H1 (cell line): ENCODE measurements around the gene INPP5A. TPM values are rescaled to one million over a fixed set of nuclear protein-coding genes. Genes with fewer than 3 reads are reported as not detected.

Experiments used
- BRCA1 ChIP-seq: IDR thresholded peaks from 2 replicates; pipeline ENCODE4 v1.6.1; 2012; ENCODE audit warnings: low read depth, low read length, improper control_type of control experiment
- CREB1 ChIP-seq: IDR thresholded peaks from 2 replicates; pipeline ENCODE4 v1.6.1; 2012; ENCODE audit warnings: inconsistent platforms
- CTBP2 ChIP-seq: IDR thresholded peaks from 2 replicates; pipeline ENCODE4 v1.7.0; 2011; ENCODE audit warnings: borderline replicate concordance, mild to moderate bottlenecking, moderate library complexity, mixed read lengths, low read length; ENCODE audit not compliant: insufficient read depth, insufficient read length
- NANOG ChIP-seq: IDR thresholded peaks from 2 replicates; pipeline ENCODE4 v1.6.1; 2011; ENCODE audit warnings: low read length, low read depth, mild to moderate bottlenecking, inconsistent platforms; ENCODE audit not compliant: insufficient read depth, poor library complexity, severe bottlenecking
- RXRA ChIP-seq: IDR thresholded peaks from 2 replicates; pipeline ENCODE4 v1.6.1; 2011; ENCODE audit warnings: low read depth, mild to moderate bottlenecking, low read length, moderate library complexity; ENCODE audit not compliant: insufficient read depth
- polyA plus RNA-seq, 7 experiments: library from polyadenylated mRNA; depleted of rRNA in 3 of 7; stranded (reverse) in 5 of 7; unstranded in 2 of 7; fragments of >200 nt in 5 of 7; fragments of 200-250 nt in 2 of 7; gene quantifications; 1 replicate in 5 of 7; 2 replicates in 1 of 7; 4 replicates in 1 of 7; pipeline versions ENCODE4 v1.2.1 to v1.2.3, GENCODE V29; 2011 to 2013; ENCODE audit warnings: missing spikeins in 2 of 7, mixed read lengths in 2 of 7
- total RNA-seq: library from RNA; stranded (reverse); fragmentation: NEBNext Ultra II Directional; extraction: Animal tissue kit (Norgen Biotek cat#: 25700); gene quantifications from 2 replicates; pipeline ENCODE4 v1.2.1, GENCODE V29; 2021

INPP5A gene
- total and polyA plus RNA-seq, 2 of the 8 experiments (the other 6 are each of a cell fraction or from before 2014, with no cell fraction given): 19.7 to 27.5 TPM

DNA sequence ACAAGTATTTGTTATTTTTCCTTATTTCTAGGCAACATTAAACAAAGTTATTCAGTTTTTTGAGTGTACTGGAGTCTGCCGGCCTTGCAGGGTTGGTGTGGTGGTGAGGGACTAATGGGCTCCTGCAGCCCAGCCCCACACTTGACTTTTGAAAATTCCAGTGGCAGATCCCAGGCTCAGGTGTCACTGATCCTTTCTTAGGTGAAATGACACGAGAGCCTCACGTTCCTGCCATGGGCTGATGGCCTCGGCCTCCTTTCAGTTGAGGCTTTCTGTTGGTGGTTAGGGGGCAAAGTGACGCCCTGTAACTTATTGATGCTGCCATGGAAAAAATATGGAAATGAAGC, 130.4 kb downstream of the INPP5A start (continued):
- TF ChIP-seq RXRA (no peak), BRCA1 (no peak), CREB1 (no peak), NANOG (no peak), CTBP2 (no peak)
